Vagina (tissue), 2 donors: Measurements from ENCODE around the gene IL1RAPL2.

Source experiments
- CTCF ChIP-seq, 3 experiments: fragments of 450-650 bp in 2 of 3; fragments of 200-600 bp in 1 of 3; sonication (generic) in 1 of 3; IDR thresholded peaks; one replicate each; pipeline ENCODE4 v1.5.1; 2017 to 2019; ENCODE audit warnings: antibody characterized with exemption in 3 of 3, mild to moderate bottlenecking in 2 of 3, moderate library complexity in 2 of 3
- POLR2A ChIP-seq, 2 donors: fragments of 450-650 bp; IDR thresholded peaks; one replicate each; pipeline ENCODE4 v1.6.1; 2017; ENCODE audit warnings: antibody characterized with exemption in 2 of 2, mild to moderate bottlenecking in 2 of 2, moderate library complexity in 2 of 2
- POLR2AphosphoS5 ChIP-seq, 2 donors: sonication (generic); formaldehyde crosslinking; IDR thresholded peaks; one replicate each; pipeline ENCODE4 v1.9.0; 2017; ENCODE audit warnings: antibody characterized with exemption in 2 of 2, mild to moderate bottlenecking in 2 of 2, low read depth in 1 of 2; ENCODE audit not compliant: insufficient read depth in 1 of 2

- TF ChIP-seq CTCF (IDR thresholded peaks at IDR 0.05), result no peak
- no peak for TF ChIP-seq POLR2A (IDR thresholded peaks at IDR 0.05)
- no peak for TF ChIP-seq POLR2AphosphoS5 (IDR thresholded peaks at IDR 0.05; ENCODE audit: insufficient read depth in 1 of 2, low read depth in 1 of 2)
Observed at GRCh38 chrX:105328773-105329172, 762.8 kb downstream of the IL1RAPL2 start.
